IMR-90 (cell line): ENCODE measurements around the gene MLH3. TPM values are rescaled to one million over a fixed set of nuclear protein-coding genes. Genes with fewer than 3 reads are reported as not detected.

Experiments used
- ATAC-seq: fragments of 200-7000 bp; cut with Tn5 transposase; 2 replicates; pipeline ENCODE4 v1.9.1; 2020; ENCODE audit warnings: low read depth, mild to moderate bottlenecking, moderate library complexity
- BruUV-seq: library from RNA; stranded (reverse); fragments of 400-500 nt; replicated peaks from 2 replicates; lab custom pipeline; 2021; lab: Mats Ljungman, UMichigan
- CTCF ChIA-PET: fragments of 300-600 bp; formaldehyde crosslinking; extraction: SDS; loops from one replicate; lab custom pipeline; 2021; ENCODE audit warnings: antibody characterized with exemption; lab: Yijun Ruan, JAX
- POLR2A ChIA-PET: fragments of 300-600 bp; sonication (Branson Sonifier 250); formaldehyde crosslinking; loops from one replicate; lab custom pipeline; 2022; ENCODE audit warnings: antibody characterized with exemption; ENCODE audit not compliant: unreplicated experiment; lab: Charles Lee
- DNase-seq: peaks from one replicate; pipeline ENCODE4 v3.0.0; 2013
- H2AFZ ChIP-seq: replicated peaks from 2 replicates; pipeline ENCODE3; 2013; ENCODE audit warnings: low read length, mild to moderate bottlenecking; ENCODE audit not compliant: poor library complexity
- H2AK5ac ChIP-seq: 2 replicates; pipeline ENCODE4 v1.6.1; 2013; ENCODE audit warnings: low read depth, low read length, inconsistent platforms
- H2AK9ac ChIP-seq: replicated peaks from 2 replicates; pipeline ENCODE3; 2013; ENCODE audit warnings: mild to moderate bottlenecking, low read depth, low read length, moderate library complexity; ENCODE audit not compliant: poor library complexity
- H2BK120ac ChIP-seq: 2 replicates; pipeline ENCODE4 v1.6.1; 2013; ENCODE audit warnings: low read depth, low read length, inconsistent platforms
- H2BK15ac ChIP-seq: 3 replicates; pipeline ENCODE4 v1.6.1; 2013; ENCODE audit warnings: low read depth, low read length, inconsistent platforms
- H2BK20ac ChIP-seq: 2 replicates; pipeline ENCODE4 v1.6.1; 2013; ENCODE audit warnings: low read depth, mild to moderate bottlenecking, inconsistent platforms, low read length, moderate library complexity
- H2BK5ac ChIP-seq: 2 replicates; pipeline ENCODE4 v1.6.1; 2013; ENCODE audit warnings: mild to moderate bottlenecking, low read depth, low read length, inconsistent platforms; ENCODE audit not compliant: poor library complexity, severe bottlenecking
- H3K14ac ChIP-seq: replicated peaks from 2 replicates; pipeline ENCODE4 v1.6.1; 2013; ENCODE audit warnings: low read depth, low read length, inconsistent platforms
- H3K18ac ChIP-seq: 2 replicates; pipeline ENCODE4 v1.6.1; 2013; ENCODE audit warnings: low read depth, low read length, control low read depth
- H3K23ac ChIP-seq: 2 replicates; pipeline ENCODE4 v1.6.1; 2013; ENCODE audit warnings: low read depth, low read length, inconsistent platforms
- H3K27ac ChIP-seq: 2 replicates; pipeline ENCODE4 v1.5.1; 2013; ENCODE audit warnings: mild to moderate bottlenecking, control low read depth, low read length; ENCODE audit not compliant: insufficient read depth
- H3K27me3 ChIP-seq: 2 replicates; pipeline ENCODE4 v1.6.1; 2013; ENCODE audit warnings: low read length; ENCODE audit not compliant: control insufficient read depth, insufficient read depth
- H3K36me3 ChIP-seq: 2 replicates; pipeline ENCODE4 v1.6.1; 2013; ENCODE audit warnings: low read length, mixed read lengths; ENCODE audit not compliant: control insufficient read depth, insufficient read depth
- H3K4ac ChIP-seq: 2 replicates; pipeline ENCODE4 v1.6.1; 2013; ENCODE audit warnings: low read depth, low read length, inconsistent platforms
- H3K4me1 ChIP-seq: 2 replicates; pipeline ENCODE4 v1.6.1; 2013; ENCODE audit warnings: low read length, mixed read lengths; ENCODE audit not compliant: control insufficient read depth, insufficient read depth
- H3K4me2 ChIP-seq: 2 replicates; pipeline ENCODE4 v1.6.1; 2013; ENCODE audit warnings: low read depth, mild to moderate bottlenecking, control low read depth, low read length, moderate library complexity
- H3K4me3 ChIP-seq: 2 replicates; pipeline ENCODE4 v1.5.1; 2013; ENCODE audit warnings: low read depth, mild to moderate bottlenecking, control low read depth, low read length, moderate library complexity; ENCODE audit not compliant: insufficient read depth
- H3K56ac ChIP-seq: 2 replicates; pipeline ENCODE4 v1.6.1; 2013; ENCODE audit warnings: low read length, inconsistent platforms; ENCODE audit not compliant: insufficient read depth; ENCODE audit errors: extremely low read depth
- H3K79me1 ChIP-seq, 2 experiments: 2 replicates each; pipeline ENCODE4 v1.6.1; 2013; ENCODE audit warnings: low read length in 2 of 2, inconsistent platforms in 1 of 2, low read depth in 1 of 2
- H3K9ac ChIP-seq: 2 replicates; pipeline ENCODE4 v1.6.1; 2013; ENCODE audit warnings: low read depth, low read length, control low read depth
- H3K9me1 ChIP-seq: 2 replicates; pipeline ENCODE4 v1.6.1; 2013; ENCODE audit warnings: low read length, inconsistent platforms; ENCODE audit not compliant: insufficient read depth
- H3K9me3 ChIP-seq: 2 replicates; pipeline ENCODE4 v1.6.1; 2013; ENCODE audit warnings: low read length; ENCODE audit not compliant: control insufficient read depth, insufficient read depth
- H4K20me1 ChIP-seq: 2 replicates; pipeline ENCODE4 v1.6.1; 2013; ENCODE audit warnings: low read length, inconsistent platforms; ENCODE audit not compliant: insufficient read depth
- H4K5ac ChIP-seq: 2 replicates; pipeline ENCODE4 v1.6.1; 2013; ENCODE audit warnings: mild to moderate bottlenecking, low read depth, low read length, control low read depth
- H4K8ac ChIP-seq, 2 experiments: 2 replicates each; pipeline ENCODE4 v1.6.1; 2013; ENCODE audit warnings: low read depth in 2 of 2, low read length in 2 of 2, control low read depth in 1 of 2, inconsistent platforms in 1 of 2
- H4K91ac ChIP-seq: 2 replicates; pipeline ENCODE4 v1.6.1; 2013; ENCODE audit warnings: low read depth, low read length, inconsistent platforms; ENCODE audit not compliant: insufficient read depth
- CEBPB ChIP-seq: IDR thresholded peaks from 2 replicates; pipeline ENCODE4 v1.6.1; 2012; ENCODE audit warnings: low read depth, low read length, improper control_type of control experiment
- WGBS, 2 experiments: methylation state at CpG; one replicate each; pipeline versions ENCODE4 v1.1.5 to v1.1.7; 2013; ENCODE audit warnings: missing lambda C conversion rate in 2 of 2; ENCODE audit not compliant: insufficient read length in 1 of 2; ENCODE audit errors: extremely low coverage in 2 of 2; 5-methylcytosine and 5-hydroxymethylcytosine counted together
- dilution Hi-C: fragments of 300-500 bp; cut with HindIII; formaldehyde crosslinking; loops from one replicate; pipeline ENCODE4 v1.14.3; 2018; ENCODE audit warnings: low sequenced_read_pairs; ENCODE audit not compliant: unreplicated experiment
- in situ Hi-C: fragments of 300-500 bp; cut with MboI; formaldehyde crosslinking; loops from 3 replicates; pipeline ENCODE4 v1.14.3; 2019; ENCODE audit warnings: low sequenced_read_pairs, inconsistent platforms, mixed read lengths
- intact Hi-C: fragments of 100-400 bp; cut with micrococcal nuclease; formaldehyde crosslinking; loops from 2 replicates; pipeline ENCODE4 v1.10.0; 2022
- polyA plus RNA-seq, 3 experiments: library from polyadenylated mRNA; depleted of rRNA; stranded (reverse); fragments of >200 nt; gene quantifications; 2 replicates each; pipeline ENCODE4 v1.2.3, GENCODE V29; 2012; ENCODE audit warnings: low replicate concordance in 1 of 3
- total RNA-seq: library from RNA; depleted of rRNA; stranded (reverse); fragments of >200 nt; gene quantifications from 2 replicates; pipeline ENCODE4 v1.2.3, GENCODE V29; 2012
- TF ChIP-seq, protein P1 (sequence below): fragments of 150-350 bp; IDR thresholded peaks from 2 replicates; pipeline ENCODE4 v1.6.1; 2017; ENCODE audit warnings: mild to moderate bottlenecking, antibody characterized with exemption, low read length, low read depth

The MLH3 gene
- total and polyA plus RNA-seq, 2 of the 4 experiments (the other 2 are of a cell fraction): 5.6 to 14.7 TPM

DNA sequence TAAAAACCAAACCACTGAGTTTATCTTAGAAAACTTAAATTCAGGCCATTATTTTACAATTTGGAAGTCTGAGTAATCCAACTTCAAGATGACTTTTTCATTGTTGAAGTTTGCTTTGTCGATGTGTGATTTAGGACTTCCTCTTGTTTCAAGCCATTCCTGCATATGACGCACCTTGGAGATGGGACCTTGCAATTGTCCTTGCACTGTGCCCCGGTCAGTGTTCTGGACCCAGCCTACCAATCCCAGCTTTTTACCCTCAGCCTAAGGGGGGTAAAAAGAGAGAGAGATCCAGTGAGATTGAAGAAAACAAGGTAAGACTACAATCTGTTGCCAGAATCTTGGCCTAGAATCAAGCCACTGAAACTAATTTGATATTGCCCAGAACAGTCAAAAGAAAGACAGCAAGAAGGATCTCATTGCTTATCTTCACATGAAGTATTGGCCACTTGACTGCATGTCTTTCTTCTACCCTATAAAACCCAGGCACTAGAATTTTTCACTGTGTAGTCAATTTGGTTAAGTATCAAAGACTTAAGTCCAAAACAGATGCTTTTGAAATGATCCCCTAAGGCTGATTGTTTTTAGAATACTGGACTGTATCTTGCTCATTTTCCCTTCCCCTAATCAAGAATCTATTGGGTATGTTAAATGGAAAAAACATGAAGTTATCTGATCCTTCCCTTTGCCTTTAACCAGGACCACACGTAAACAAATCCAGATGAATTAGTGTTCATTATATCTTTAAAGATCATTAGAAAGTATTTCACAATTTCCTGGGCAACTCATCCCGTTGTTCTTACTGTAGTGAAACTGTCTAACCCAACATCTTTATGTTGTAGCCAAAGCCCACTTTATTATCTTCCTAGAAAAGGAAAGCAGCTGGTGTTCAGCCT is 2.4 kb upstream of the MLH3 start:
- Histone ChIP-seq H2BK15ac (no peak overlapping the region), H3K9ac (no peak overlapping the region), H3K14ac (no peak overlapping the region), H2BK20ac (no peak overlapping the region), H4K8ac (no peak overlapping the region), H3K9me1 (peaks cover 2% of the 10 kb centered on the region; the same call in 1 of the 2 replicates), H2BK120ac (no peak overlapping the region), H3K27ac (no peak overlapping the region), H3K4me1 (peaks cover 3% of the 10 kb centered on the region; the same call in 1 of the 2 replicates), H2BK5ac (no peak overlapping the region), H3K36me3 (no peaks in the 10 kb centered on the region), H3K4me2 (no peak overlapping the region), H3K4me3 (no peak overlapping the region), H3K4ac (no peak overlapping the region; the same call in 1 of the 2 replicates), H2AFZ (no peak overlapping the region), H3K23ac (no peak overlapping the region), H2AK5ac (peak overlapping the region; percentile 56; the same call in 1 of the 2 replicates), H4K5ac (no peak overlapping the region), H3K9me3 (no peaks in the 10 kb centered on the region), H3K18ac (no peak overlapping the region), H3K56ac (no peak overlapping the region), H4K91ac (no peak overlapping the region), H3K27me3 (no peaks in the 10 kb centered on the region), H4K20me1 (no peaks in the 10 kb centered on the region), H3K79me1 (peaks cover 8 to 22% of the 10 kb centered on the region in 2 experiments), H2AK9ac (no peak overlapping the region)
- dilution Hi-C loops (no loop called here), in situ Hi-C loops (no loop called here), intact Hi-C loops (no loop called here)
- POLR2A ChIA-PET: no interaction called here
- no TSS peak for BruUV-seq
- DNase-seq (no peak), ATAC-seq (no peak)
- CTCF ChIA-PET: no interaction called here
- no CpG with 5 or more reads among the region's 5 CpGs for WGBS, 2 experiments
- TF ChIP-seq, protein P1, sequence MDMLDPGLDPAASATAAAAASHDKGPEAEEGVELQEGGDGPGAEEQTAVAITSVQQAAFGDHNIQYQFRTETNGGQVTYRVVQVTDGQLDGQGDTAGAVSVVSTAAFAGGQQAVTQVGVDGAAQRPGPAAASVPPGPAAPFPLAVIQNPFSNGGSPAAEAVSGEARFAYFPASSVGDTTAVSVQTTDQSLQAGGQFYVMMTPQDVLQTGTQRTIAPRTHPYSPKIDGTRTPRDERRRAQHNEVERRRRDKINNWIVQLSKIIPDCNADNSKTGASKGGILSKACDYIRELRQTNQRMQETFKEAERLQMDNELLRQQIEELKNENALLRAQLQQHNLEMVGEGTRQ: no peak
- peak; percentile 25; the same call in 1 of the 2 replicates for TF ChIP-seq CEBPB
